Thoracic aorta (tissue), 2 donors: Measurements from ENCODE around the gene NLN. TPM values are rescaled to one million over a fixed set of nuclear protein-coding genes. Genes with fewer than 3 reads are reported as not detected.

Source experiments
- ATAC-seq: fragments of 150-250 bp; one replicate; pipeline ENCODE4 v1.8.0; 2017; ENCODE audit warnings: low read depth; ENCODE audit not compliant: insufficient number of reproducible peaks, low FRiP score
- DNase-seq: peaks from one replicate; pipeline ENCODE4 v3.0.0-alpha.2; 2020; ENCODE audit warnings: low spot score
- H3K27ac ChIP-seq, 2 donors: fragments of 200-600 bp; sonication (generic); 1 replicate in 1 of 2; 2 replicates in 1 of 2; pipeline ENCODE4 v1.5.1; 2016; ENCODE audit warnings: mild to moderate bottlenecking in 2 of 2, moderate library complexity in 2 of 2
- H3K27me3 ChIP-seq: fragments of 200-600 bp; sonication (generic); replicated peaks from 2 replicates; pipeline ENCODE4 v1.6.0; 2016; ENCODE audit warnings: mild to moderate bottlenecking; ENCODE audit not compliant: insufficient read depth
- H3K36me3 ChIP-seq: fragments of 200-600 bp; sonication (generic); one replicate; pipeline ENCODE4 v1.5.1; 2016
- H3K4me1 ChIP-seq, 2 donors: fragments of 200-600 bp; sonication (generic); 1 replicate in 1 of 2; 2 replicates in 1 of 2; pipeline versions ENCODE4 v1.5.1 to v1.6.0; 2016; ENCODE audit warnings: low read depth in 2 of 2, mild to moderate bottlenecking in 1 of 2; ENCODE audit not compliant: control insufficient read depth in 1 of 2
- H3K4me3 ChIP-seq: fragments of 200-600 bp; sonication (generic); 2 replicates; pipeline ENCODE4 v1.5.1; 2016; ENCODE audit warnings: mild to moderate bottlenecking
- H3K9me3 ChIP-seq: fragments of 200-600 bp; sonication (generic); 2 replicates; pipeline ENCODE4 v1.5.1; 2016
- total RNA-seq, 2 donors: library from RNA; depleted of rRNA; stranded (reverse); fragments of >200 nt; gene quantifications; one replicate each; pipeline versions ENCODE4 v1.1.0 to v1.2.3, GENCODE V29; 2016
- TF ChIP-seq, protein P1 (sequence below): fragments of 200-600 bp; sonication (generic); IDR thresholded peaks from one replicate; pipeline ENCODE4 v1.5.1; 2019; ENCODE audit warnings: antibody characterized with exemption

Gene NLN
- total RNA-seq, 2 donors from 2014 or later, result 6.8 to 24.1 TPM

GRCh38 chr5:65790371-65791163 lies 68.6 kb downstream of the NLN start:
- ATAC-seq (no peak), DNase-seq (no peak)
- Histone ChIP-seq H3K4me1 (no peaks in the 10 kb centered on the region), H3K9me3 (no peaks in the 10 kb centered on the region), H3K4me3 (no peak overlapping the region), H3K36me3 (peaks cover 7% of the 10 kb centered on the region), H3K27me3 (no peaks in the 10 kb centered on the region), H3K27ac (no peak overlapping the region)
- TF ChIP-seq, protein P1, sequence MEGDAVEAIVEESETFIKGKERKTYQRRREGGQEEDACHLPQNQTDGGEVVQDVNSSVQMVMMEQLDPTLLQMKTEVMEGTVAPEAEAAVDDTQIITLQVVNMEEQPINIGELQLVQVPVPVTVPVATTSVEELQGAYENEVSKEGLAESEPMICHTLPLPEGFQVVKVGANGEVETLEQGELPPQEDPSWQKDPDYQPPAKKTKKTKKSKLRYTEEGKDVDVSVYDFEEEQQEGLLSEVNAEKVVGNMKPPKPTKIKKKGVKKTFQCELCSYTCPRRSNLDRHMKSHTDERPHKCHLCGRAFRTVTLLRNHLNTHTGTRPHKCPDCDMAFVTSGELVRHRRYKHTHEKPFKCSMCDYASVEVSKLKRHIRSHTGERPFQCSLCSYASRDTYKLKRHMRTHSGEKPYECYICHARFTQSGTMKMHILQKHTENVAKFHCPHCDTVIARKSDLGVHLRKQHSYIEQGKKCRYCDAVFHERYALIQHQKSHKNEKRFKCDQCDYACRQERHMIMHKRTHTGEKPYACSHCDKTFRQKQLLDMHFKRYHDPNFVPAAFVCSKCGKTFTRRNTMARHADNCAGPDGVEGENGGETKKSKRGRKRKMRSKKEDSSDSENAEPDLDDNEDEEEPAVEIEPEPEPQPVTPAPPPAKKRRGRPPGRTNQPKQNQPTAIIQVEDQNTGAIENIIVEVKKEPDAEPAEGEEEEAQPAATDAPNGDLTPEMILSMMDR, result no peak

- no peak for ATAC-seq
- DNase-seq, result no peak
- H3K4me3 ChIP-seq, result no peak overlapping the region
- no peaks in the 10 kb centered on the region for H3K9me3 ChIP-seq
- no peaks in the 10 kb centered on the region for H3K27me3 ChIP-seq
- TF ChIP-seq, protein P1, result no peak
- no peaks in the 10 kb centered on the region for H3K4me1 ChIP-seq
- no peak overlapping the region for H3K27ac ChIP-seq
- peaks cover 7% of the 10 kb centered on the region for H3K36me3 ChIP-seq
Observed at GRCh38 chr5:65791712-65792673, 70.0 kb downstream of the NLN start.

DNA sequence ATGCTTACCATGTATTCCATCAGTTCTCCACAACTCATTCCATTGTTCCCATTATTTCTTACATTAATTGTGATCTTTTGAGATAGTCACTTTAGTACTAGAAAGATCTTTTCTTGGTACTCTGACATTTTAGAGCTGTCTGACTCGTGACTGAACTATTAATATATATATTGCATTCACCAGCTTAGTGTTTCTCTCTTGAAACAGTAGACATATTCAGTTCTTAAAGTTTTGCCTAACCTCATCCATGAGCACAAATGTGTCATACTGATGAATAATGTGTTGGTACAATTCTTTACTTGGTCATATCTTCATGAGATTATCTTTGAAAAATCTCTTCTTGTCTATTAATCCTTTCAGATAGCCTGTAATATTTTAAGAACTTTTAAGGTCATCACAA lies 74.3 kb downstream of the NLN start:
- no peak overlapping the region for H3K27ac ChIP-seq
- TF ChIP-seq, protein P1, result no peak

GRCh38 chr5:65796751-65797316 lies 74.8 kb downstream of the NLN start:
- TF ChIP-seq, protein P1, result no peak
- H3K9me3 ChIP-seq, result no peaks in the 10 kb centered on the region
- no peaks in the 10 kb centered on the region for H3K27me3 ChIP-seq
- H3K4me3 ChIP-seq, result no peak overlapping the region
- H3K4me1 ChIP-seq, result peaks cover 0 to 2% of the 10 kb centered on the region in 2 donors
- ATAC-seq (no peak), DNase-seq (no peak)
- H3K36me3 ChIP-seq, result peaks cover 4% of the 10 kb centered on the region
- no peak overlapping the region for H3K27ac ChIP-seq

More for the DNA sequence above, 74.3 kb downstream of the NLN start:
- H3K4me3 ChIP-seq, result no peak overlapping the region
- ATAC-seq (no peak), DNase-seq (no peak)
- no peaks in the 10 kb centered on the region for H3K9me3 ChIP-seq
- peaks cover 4% of the 10 kb centered on the region for H3K36me3 ChIP-seq
- H3K4me1 ChIP-seq, result no peaks in the 10 kb centered on the region
- H3K27me3 ChIP-seq, result no peaks in the 10 kb centered on the region

DNA sequence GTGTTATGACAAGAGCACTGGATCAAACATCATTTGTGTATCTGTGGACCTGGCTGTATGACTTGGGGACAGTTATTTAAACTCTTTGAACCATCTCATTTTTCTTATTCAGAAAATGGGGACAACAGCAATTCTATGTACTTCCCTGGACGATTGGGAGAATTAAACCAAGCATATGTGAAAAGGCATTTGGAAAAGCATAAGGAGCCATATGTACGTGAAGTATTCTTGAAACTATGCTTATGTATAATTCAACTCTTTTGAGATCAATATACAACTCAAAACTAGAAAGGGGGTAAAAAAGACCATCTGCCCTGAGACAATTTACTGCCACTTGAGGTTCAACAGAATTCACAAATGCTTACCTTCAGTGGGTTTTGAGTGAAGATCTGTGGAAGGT lies 75.5 kb downstream of the NLN start:
- H3K4me1 ChIP-seq, result peaks cover 0 to 3% of the 10 kb centered on the region in 2 donors
- TF ChIP-seq, protein P1, result no peak
- H3K9me3 ChIP-seq, result no peaks in the 10 kb centered on the region
- ATAC-seq, result no peak
- no peak for DNase-seq
- no peak overlapping the region for H3K27ac ChIP-seq
- no peak overlapping the region for H3K4me3 ChIP-seq
- peaks cover 4% of the 10 kb centered on the region for H3K36me3 ChIP-seq
- no peaks in the 10 kb centered on the region for H3K27me3 ChIP-seq
